GM10248 (cell line): ENCODE data around the gene PYROXD2.

Experiments used
- CTCF ChIA-PET: fragments of 300-600 bp; sonication (Branson Sonifier 250); formaldehyde crosslinking; extraction: SDS; loops from one replicate; lab custom pipeline; 2021; ENCODE audit warnings: antibody characterized with exemption; lab: Yijun Ruan, JAX
- POLR2A ChIA-PET: fragments of 350-650 bp; sonication (Branson Sonifier 250); formaldehyde crosslinking; extraction: SDS; loops from one replicate; lab custom pipeline; 2020; ENCODE audit warnings: antibody characterized with exemption; lab: Yijun Ruan, JAX
- DNase-seq: peaks from one replicate; pipeline ENCODE4 v3.0.0; 2012; ENCODE audit errors: extremely low spot score
- TF ChIP-seq, protein P1 (sequence below): IDR thresholded peaks from 2 replicates; pipeline ENCODE4 v1.5.1; 2012; ENCODE audit warnings: mild to moderate bottlenecking, low read depth; ENCODE audit errors: extremely low read depth, missing control alignments, control extremely low read depth

Gene PYROXD2

DNA sequence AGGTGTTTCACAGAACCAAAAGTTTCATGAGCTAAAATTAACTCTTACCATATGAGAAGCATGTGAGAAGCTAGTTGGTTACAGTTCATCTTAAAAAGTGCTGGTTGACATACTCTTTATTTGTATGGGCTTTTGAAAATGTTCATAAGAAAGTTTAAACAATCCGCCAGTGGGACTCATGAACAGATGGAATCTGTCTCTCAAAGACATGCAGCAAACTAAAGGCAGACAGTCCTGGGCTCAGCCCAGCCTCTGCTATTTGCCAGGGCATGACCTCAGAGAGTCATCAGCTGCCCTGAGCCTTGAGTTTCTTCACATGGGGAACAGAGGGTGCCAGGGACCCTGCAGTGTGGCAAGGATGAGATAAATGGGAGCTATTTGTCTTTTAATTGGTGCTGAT, 3.2 kb downstream of the PYROXD2 start:
- ChIA-PET POLR2A (no interaction called here), CTCF (interaction anchor here (0.9 to 11.9 kb wide), 4 partner anchors 13 to 56 kb away, joined by 3 to 98 read pairs (median 6); no protein-coding TSS in a partner anchor)
- TF ChIP-seq, protein P1, sequence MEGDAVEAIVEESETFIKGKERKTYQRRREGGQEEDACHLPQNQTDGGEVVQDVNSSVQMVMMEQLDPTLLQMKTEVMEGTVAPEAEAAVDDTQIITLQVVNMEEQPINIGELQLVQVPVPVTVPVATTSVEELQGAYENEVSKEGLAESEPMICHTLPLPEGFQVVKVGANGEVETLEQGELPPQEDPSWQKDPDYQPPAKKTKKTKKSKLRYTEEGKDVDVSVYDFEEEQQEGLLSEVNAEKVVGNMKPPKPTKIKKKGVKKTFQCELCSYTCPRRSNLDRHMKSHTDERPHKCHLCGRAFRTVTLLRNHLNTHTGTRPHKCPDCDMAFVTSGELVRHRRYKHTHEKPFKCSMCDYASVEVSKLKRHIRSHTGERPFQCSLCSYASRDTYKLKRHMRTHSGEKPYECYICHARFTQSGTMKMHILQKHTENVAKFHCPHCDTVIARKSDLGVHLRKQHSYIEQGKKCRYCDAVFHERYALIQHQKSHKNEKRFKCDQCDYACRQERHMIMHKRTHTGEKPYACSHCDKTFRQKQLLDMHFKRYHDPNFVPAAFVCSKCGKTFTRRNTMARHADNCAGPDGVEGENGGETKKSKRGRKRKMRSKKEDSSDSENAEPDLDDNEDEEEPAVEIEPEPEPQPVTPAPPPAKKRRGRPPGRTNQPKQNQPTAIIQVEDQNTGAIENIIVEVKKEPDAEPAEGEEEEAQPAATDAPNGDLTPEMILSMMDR, result no peak
- no peak for DNase-seq

DNA sequence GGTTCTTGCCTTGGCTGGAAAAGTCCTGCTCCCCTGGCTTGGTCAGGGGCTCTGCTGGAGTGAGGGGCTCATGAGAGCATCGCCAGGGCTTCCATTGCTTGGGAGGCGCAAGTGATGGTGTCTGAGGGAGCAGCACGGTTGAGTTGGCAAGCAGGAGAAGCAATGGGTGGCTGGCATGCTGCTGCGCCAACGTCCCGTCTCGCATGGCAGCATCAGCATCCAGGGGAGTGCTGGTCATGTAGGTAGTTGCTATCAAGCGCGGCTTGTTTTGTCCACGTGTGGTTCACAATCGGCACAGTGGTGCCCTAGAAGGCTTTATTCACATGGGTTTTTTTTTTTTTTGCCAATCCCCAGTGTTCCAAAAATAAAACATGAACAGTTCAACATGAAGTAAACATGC, 3.8 kb downstream of the PYROXD2 start:
- ChIA-PET CTCF (interaction anchor here (1.1 to 11.9 kb wide), 4 partner anchors 12 to 835 kb away, joined by 3 to 98 read pairs (median 6); no protein-coding TSS in a partner anchor), POLR2A (no interaction called here)
- TF ChIP-seq, protein P1, result no peak
- DNase-seq, result no peak

DNA sequence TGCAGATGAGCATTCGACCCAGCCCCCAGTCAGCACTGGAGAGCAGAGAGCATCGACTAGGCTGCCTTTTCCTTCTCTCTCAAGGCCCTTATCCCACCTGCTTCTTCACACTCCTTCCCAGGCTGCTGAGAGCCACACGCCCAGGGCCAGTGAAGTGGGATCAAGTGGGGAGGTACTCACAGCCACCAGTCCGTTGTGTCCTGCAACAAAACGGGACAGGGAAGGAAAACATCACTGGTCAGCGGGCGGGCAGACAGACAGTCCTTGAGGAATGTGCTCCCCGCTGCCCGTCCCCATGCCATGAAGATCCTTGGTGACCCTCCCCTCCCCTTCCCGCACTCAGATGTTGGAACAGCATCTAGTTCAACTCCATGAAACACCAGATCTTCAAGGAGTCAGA, 4.2 kb downstream of the PYROXD2 start:
- ChIA-PET POLR2A (no interaction called here), CTCF (interaction anchor here (1.2 to 11.9 kb wide), 3 partner anchors 12 to 836 kb away, joined by 4 to 98 read pairs (median 9); no protein-coding TSS in a partner anchor)
- TF ChIP-seq, protein P1, result no peak
- DNase-seq, result no peak

DNA sequence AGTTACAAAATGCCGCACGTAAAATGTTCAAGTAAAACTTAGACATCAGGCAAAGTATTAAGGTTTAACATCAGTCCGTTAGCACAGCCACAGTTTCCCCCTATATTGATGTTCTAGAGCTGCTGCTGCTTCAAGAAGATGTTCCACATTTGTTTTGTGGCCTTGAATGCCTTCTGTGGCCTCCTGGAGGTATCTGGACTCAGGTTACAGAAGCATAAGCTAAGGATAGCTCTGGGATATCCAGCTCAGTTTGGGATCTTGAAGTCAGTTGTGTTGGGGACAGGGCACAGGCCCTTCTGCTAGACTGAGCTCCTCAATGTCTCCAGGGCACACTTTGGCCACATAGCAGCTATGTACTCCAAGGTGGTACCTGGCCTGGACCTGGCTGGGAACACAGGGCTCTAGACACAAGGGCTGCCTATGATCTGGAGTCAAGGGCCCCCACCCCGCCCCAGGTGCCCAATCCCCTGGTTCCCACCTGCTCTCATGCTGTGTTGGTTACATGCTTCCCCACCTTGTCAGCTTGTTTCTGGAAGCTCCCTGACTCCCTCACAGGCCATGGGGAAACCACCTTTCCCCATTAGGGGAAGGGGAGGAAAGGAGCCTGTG, 4.7 kb downstream of the PYROXD2 start:
- CTCF ChIA-PET, result interaction anchor here (1.2 to 11.9 kb wide), 3 partner anchors 15 to 836 kb away, joined by 3 to 98 read pairs (median 4); no protein-coding TSS in a partner anchor
- TF ChIP-seq, protein P1, result no peak
- no peak for DNase-seq
- POLR2A ChIA-PET, result no interaction called here

DNA sequence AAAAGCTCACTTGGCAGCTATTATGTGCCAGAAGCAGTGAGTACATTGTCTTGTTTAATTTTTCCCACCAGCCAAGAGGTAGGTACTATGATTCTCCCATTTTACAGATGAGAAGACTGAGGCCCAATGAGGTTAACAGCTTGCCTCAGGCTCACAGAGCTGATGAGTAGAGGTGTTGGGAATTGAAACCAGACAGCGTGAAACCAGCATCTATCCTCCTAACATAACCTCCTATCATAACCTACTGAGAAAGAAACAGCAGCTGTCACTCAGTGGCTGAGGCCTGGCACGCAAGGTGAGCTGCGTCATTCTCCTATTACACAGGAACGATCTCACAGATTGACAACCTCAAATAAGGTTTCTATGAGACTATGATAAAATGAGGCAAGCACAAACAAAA, 6.2 kb downstream of the PYROXD2 start:
- ChIA-PET CTCF (interaction anchor here (1.0 to 11.9 kb wide), 6 partner anchors 9 to 77 kb away, joined by 3 to 98 read pairs (median 3); no protein-coding TSS in a partner anchor), POLR2A (interaction anchor here (0.6 kb wide), 1 partner anchor 22 kb away, joined by 3 read pairs; no protein-coding TSS in a partner anchor)
- TF ChIP-seq, protein P1, result no peak

DNA sequence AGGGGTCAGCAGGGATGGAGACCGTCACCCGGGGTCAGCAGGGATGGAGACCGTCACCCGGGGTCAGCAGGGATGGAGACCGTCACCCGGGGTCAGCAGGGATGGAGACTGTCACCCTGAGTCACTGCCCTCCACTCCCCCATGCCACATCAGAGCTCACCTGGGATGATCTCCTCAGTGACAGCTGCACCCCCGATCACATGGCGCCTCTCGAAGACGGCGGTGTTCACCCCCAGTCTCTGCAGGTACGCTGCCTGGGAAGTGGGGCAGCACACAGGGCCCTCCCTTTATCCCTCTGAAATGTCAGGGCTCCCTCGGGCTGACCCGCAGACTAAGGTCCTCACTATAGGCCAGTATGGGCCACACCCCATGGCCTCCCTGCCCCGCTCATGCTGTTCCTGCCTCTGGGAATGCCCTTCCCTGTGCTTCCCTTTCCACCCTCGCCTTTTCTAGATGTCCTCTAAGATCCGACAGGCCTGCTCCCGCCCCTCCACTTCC, 7.2 kb downstream of the PYROXD2 start:
- ChIA-PET POLR2A (no interaction called here), CTCF (interaction anchor here (1.1 to 11.9 kb wide), 2 partner anchors 12 to 18 kb away, joined by 4 to 98 read pairs; no protein-coding TSS in a partner anchor)
- TF ChIP-seq, protein P1, result no peak
- DNase-seq, result no peak

More for the DNA sequence above, 6.2 kb downstream of the PYROXD2 start:
- no peak for DNase-seq
